HepG2 (cell line): ENCODE results near the gene CTTNBP2NL. TPM values are rescaled to one million over a fixed set of nuclear protein-coding genes. Genes with fewer than 3 reads are reported as not detected.

ENCODE experiments used
- ATAC-seq: fragments of 200-7000 bp; cut with Tn5 transposase; 3 replicates; pipeline ENCODE4 v1.9.1; 2020; ENCODE audit warnings: mild to moderate bottlenecking, moderate library complexity
- BruUV-seq: library from RNA; stranded (reverse); fragments of 400-500 nt; replicated peaks from 2 replicates; lab custom pipeline; 2021; lab: Mats Ljungman, UMichigan
- CTCF ChIA-PET: fragments of 300-600 bp; formaldehyde crosslinking; extraction: SDS; loops from one replicate; lab custom pipeline; 2021; ENCODE audit warnings: low total read pairs, inconsistent platforms, low intra/inter-chr PET ratio; lab: Yijun Ruan, JAX
- POLR2A ChIA-PET: fragments of 350-600 bp; sonication (Branson Sonifier 250); formaldehyde crosslinking; loops from one replicate; lab custom pipeline; 2020; ENCODE audit warnings: antibody characterized with exemption, inconsistent platforms; lab: Yijun Ruan, JAX
- DNase-seq: peaks from one replicate; pipeline ENCODE4 v3.0.0-alpha.2; 2015; ENCODE audit warnings: low spot score
- FAIRE-seq: peaks from 3 replicates; lab custom pipeline; 2011; peaks lifted over from hg19 to GRCh38; lab: Jason Lieb, UNC
- H2AFZ ChIP-seq: one replicate; pipeline ENCODE4 v1.6.1; 2011; ENCODE audit warnings: low read length, inconsistent platforms
- H3K27ac ChIP-seq: fragments of 300-600 bp; 3 replicates; pipeline ENCODE4 v1.8.0; 2011; ENCODE audit warnings: mixed run types, mild to moderate bottlenecking, mixed read lengths, low read length, inconsistent platforms; ENCODE audit not compliant: insufficient read depth; ENCODE audit errors: extremely low read length
- H3K27me3 ChIP-seq, 2 experiments: fragments of 200-600 bp in 1 of 2; 2 replicates in 1 of 2; 3 replicates in 1 of 2; pipeline versions ENCODE4 v1.6.0 to v1.8.0; 2011; ENCODE audit warnings: low read length in 2 of 2, mild to moderate bottlenecking in 2 of 2, moderate library complexity in 2 of 2, inconsistent platforms in 1 of 2; ENCODE audit not compliant: insufficient read depth in 2 of 2, control insufficient read depth in 1 of 2
- H3K36me3 ChIP-seq, 2 experiments: fragments of 200-600 bp in 1 of 2; replicated peaks in 1 of 2; 2 replicates in 1 of 2; 3 replicates in 1 of 2; pipeline versions ENCODE4 v1.5.1 to v1.8.0; 2011; ENCODE audit warnings: low read length in 2 of 2, inconsistent platforms in 1 of 2; ENCODE audit not compliant: insufficient read depth in 2 of 2, control insufficient read depth in 1 of 2
- H3K4me1 ChIP-seq: 2 replicates; pipeline ENCODE4 v1.5.1; 2012; ENCODE audit warnings: low read length, inconsistent platforms; ENCODE audit not compliant: insufficient read depth
- H3K4me2 ChIP-seq: 2 replicates; pipeline ENCODE4 v1.6.0; 2011; ENCODE audit warnings: low read depth, low read length, inconsistent platforms
- H3K4me3 ChIP-seq, 3 experiments: fragments of 200-600 bp in 1 of 3; sonication (generic), shearing (Covaris generic) in 1 of 3; replicated peaks in 1 of 3; 2 replicates each; pipeline ENCODE4 v1.5.1; 2011 to 2016; ENCODE audit warnings: low read length in 3 of 3, inconsistent platforms in 2 of 3, low read depth in 2 of 3, mild to moderate bottlenecking in 2 of 3, control low read depth in 1 of 3, mixed read lengths in 1 of 3; ENCODE audit not compliant: insufficient read depth in 1 of 3
- H3K79me2 ChIP-seq: one replicate; pipeline ENCODE4 v1.6.1; 2011; ENCODE audit warnings: low read length, inconsistent platforms; ENCODE audit not compliant: insufficient read depth
- H3K9ac ChIP-seq: 2 replicates; pipeline ENCODE4 v1.6.0; 2011; ENCODE audit warnings: mild to moderate bottlenecking, low read depth, low read length, inconsistent platforms; ENCODE audit not compliant: insufficient read depth
- H3K9me3 ChIP-seq: 2 replicates; pipeline ENCODE4 v1.5.1; 2012; ENCODE audit warnings: mild to moderate bottlenecking, low read length
- H4K20me1 ChIP-seq: 2 replicates; pipeline ENCODE4 v1.6.0; 2011; ENCODE audit warnings: inconsistent platforms, mild to moderate bottlenecking, low read length, moderate library complexity; ENCODE audit not compliant: insufficient read depth
- CREM ChIP-seq, 2 experiments: sonication (generic) in 1 of 2; formaldehyde crosslinking in 1 of 2; IDR thresholded peaks; 2 replicates each; pipeline versions ENCODE4 v1.4.0 to v1.6.1; 2016 to 2020; ENCODE audit warnings: antibody characterized with exemption in 1 of 2, mild to moderate bottlenecking in 1 of 2, missing genetic modification reagents in 1 of 2
- EP300 ChIP-seq, 3 experiments: sonication (generic) in 1 of 3; formaldehyde crosslinking in 1 of 3; IDR thresholded peaks; 2 replicates each; pipeline versions ENCODE4 v1.5.1 to v1.6.1; 2011 to 2020; ENCODE audit warnings: low read depth in 2 of 3, low read length in 2 of 3, borderline replicate concordance in 1 of 3, improper control_type of control experiment in 1 of 3, mild to moderate bottlenecking in 1 of 3, missing genetic modification reagents in 1 of 3, moderate library complexity in 1 of 3
- FOXO1 ChIP-seq: sonication (generic); formaldehyde crosslinking; IDR thresholded peaks from 2 replicates; pipeline ENCODE4 v1.4.0; 2020; ENCODE audit warnings: missing genetic modification reagents
- HHEX ChIP-seq: IDR thresholded peaks from 2 replicates; pipeline ENCODE4 v1.6.1; 2016; ENCODE audit warnings: control low read depth
- IRF2 ChIP-seq: IDR thresholded peaks from 2 replicates; pipeline ENCODE4 v1.6.1; 2018; ENCODE audit warnings: missing genetic modification reagents, missing compliant biosample characterization
- NPAS2 ChIP-seq: sonication (generic); formaldehyde crosslinking; IDR thresholded peaks from 2 replicates; pipeline ENCODE4 v1.8.0; 2022; ENCODE audit warnings: mild to moderate bottlenecking, missing genetic modification reagents, borderline replicate concordance
- RBFOX2 ChIP-seq: fragments of 200-400 bp; formaldehyde crosslinking; IDR thresholded peaks from 2 replicates; pipeline ENCODE4 v1.6.1; 2017; ENCODE audit warnings: low read depth, mild to moderate bottlenecking, low read length
- SIX1 ChIP-seq: sonication (generic); formaldehyde crosslinking; IDR thresholded peaks from 2 replicates; pipeline ENCODE4 v1.4.0; 2020; ENCODE audit warnings: missing genetic modification reagents, borderline replicate concordance
- TOPORS ChIP-seq: sonication (generic); formaldehyde crosslinking; IDR thresholded peaks from 2 replicates; pipeline ENCODE4 v1.8.0; 2023; ENCODE audit warnings: mild to moderate bottlenecking, missing genetic modification reagents
- ZBTB42 ChIP-seq: sonication (generic); formaldehyde crosslinking; IDR thresholded peaks from 2 replicates; pipeline ENCODE4 v1.5.0; 2020; ENCODE audit warnings: mild to moderate bottlenecking, missing genetic modification reagents
- ZNF143 ChIP-seq: sonication (generic); formaldehyde crosslinking; IDR thresholded peaks from 2 replicates; pipeline ENCODE4 v1.4.0; 2020; ENCODE audit warnings: missing genetic modification reagents
- ZNF235 ChIP-seq: sonication (generic); formaldehyde crosslinking; IDR thresholded peaks from 2 replicates; pipeline ENCODE4 v1.8.1; 2023; ENCODE audit warnings: mild to moderate bottlenecking, missing genetic modification reagents, borderline replicate concordance
- ZNF317 ChIP-seq: sonication (generic); formaldehyde crosslinking; IDR thresholded peaks from 2 replicates; pipeline ENCODE4 v1.5.0; 2020; ENCODE audit warnings: mild to moderate bottlenecking, missing genetic modification reagents
- WGBS: methylation state at CpG from one replicate; pipeline ENCODE4 v1.1.6; 2017; ENCODE audit warnings: low lambda C conversion rate; 5-methylcytosine and 5-hydroxymethylcytosine counted together
- in situ Hi-C: cut with HindIII; loops from 2 replicates; pipeline ENCODE4 v1.10.0; 2017; ENCODE audit warnings: low pct_unique_long_range_greater_than_20kb; ENCODE audit not compliant: extremely low pct_ligation_motif_present
- intact Hi-C: fragments of 100-400 bp; cut with micrococcal nuclease; formaldehyde crosslinking; loops from one replicate; pipeline ENCODE4 v1.10.0; 2022; ENCODE audit not compliant: unreplicated experiment
- polyA plus RNA-seq, 8 experiments: library from polyadenylated mRNA; depleted of rRNA in 3 of 8; stranded (reverse) in 7 of 8; unstranded in 1 of 8; fragments of >200 nt; fragmentation: Illumina TruSeq in 4 of 8; extraction: Trizol in 4 of 8; gene quantifications; 2 replicates each; pipeline versions ENCODE4 v1.2.1 to v1.2.3, GENCODE V29; 2011 to 2016; ENCODE audit warnings: low read depth in 4 of 8, missing spikeins in 1 of 8, mixed read lengths in 1 of 8; ENCODE audit not compliant: insufficient read depth in 1 of 8
- total RNA-seq, 5 experiments: library from RNA; depleted of rRNA; stranded (reverse); fragments of >200 nt; fragmentation: Illumina TruSeq; extraction: Trizol; gene quantifications; 2 replicates each; pipeline ENCODE4 v1.2.3, GENCODE V29; 2016; ENCODE audit warnings: low read depth in 1 of 5
- TF ChIP-seq, protein P1 (sequence below): sonication (generic); formaldehyde crosslinking; IDR thresholded peaks from 2 replicates; pipeline ENCODE4 v1.4.0; 2020; ENCODE audit warnings: mild to moderate bottlenecking, low read depth, missing genetic modification reagents
- TF ChIP-seq, protein P2 (sequence below): sonication (generic); formaldehyde crosslinking; IDR thresholded peaks from 2 replicates; pipeline ENCODE4 v1.8.0; 2022; ENCODE audit warnings: mild to moderate bottlenecking, missing genetic modification reagents, borderline replicate concordance
- TF ChIP-seq, protein P3 (sequence below): IDR thresholded peaks from 2 replicates; pipeline ENCODE4 v1.6.1; 2012; ENCODE audit warnings: low read depth, low read length, improper control_type of control experiment
- TF ChIP-seq, protein P4 (sequence below): sonication (generic); formaldehyde crosslinking; IDR thresholded peaks from 2 replicates; pipeline ENCODE4 v1.4.0; 2020; ENCODE audit warnings: missing genetic modification reagents, borderline replicate concordance

The CTTNBP2NL gene
- total and polyA plus RNA-seq, 2 of the 13 experiments (the other 11 are each of a cell fraction or from before 2014, with no cell fraction given) = 2.1 to 4.1 TPM

DNA sequence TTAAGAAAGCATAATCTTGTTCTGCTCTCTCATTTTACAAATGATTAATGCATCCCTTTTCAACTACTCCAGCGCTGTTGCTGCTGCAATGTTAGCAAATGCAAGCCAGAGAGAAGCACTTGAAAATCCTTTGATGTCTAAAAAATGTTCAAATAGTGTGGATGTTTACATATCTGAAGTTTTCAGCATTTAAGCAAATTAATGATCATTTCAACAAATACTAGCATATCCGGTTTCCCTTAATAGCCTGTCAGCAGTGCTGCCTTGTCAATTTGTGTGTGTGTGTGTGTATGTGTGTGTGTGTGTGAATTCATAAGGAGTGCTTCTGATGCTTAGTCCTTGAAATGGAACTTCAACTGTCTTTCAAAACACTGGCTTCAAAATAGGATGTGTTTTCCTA, 64.6 kb downstream of the CTTNBP2NL start:
- no TSS peak for BruUV-seq
- H3K79me2 ChIP-seq = no peaks in the 10 kb centered on the region
- intact Hi-C loops (no loop called here), in situ Hi-C loops (loop anchor here (5.0 kb wide), 1 partner anchor 63 kb away; the partner anchor contains the start of gene CTTNBP2NL)
- H3K27me3 ChIP-seq = no peaks in the 10 kb centered on the region; a peak in 1 of 5 replicates
- no peak; the same call in 2 of the 3 replicates for ATAC-seq
- FAIRE-seq = no peak
- peak; percentile 48 for DNase-seq
- no peak overlapping the region for H2AFZ ChIP-seq
- H3K27ac ChIP-seq = no peak overlapping the region
- no peaks in the 10 kb centered on the region for H4K20me1 ChIP-seq
- H3K9me3 ChIP-seq = no peaks in the 10 kb centered on the region
- CTCF ChIA-PET = no interaction called here
- H3K36me3 ChIP-seq = peaks cover 9 to 19% of the 10 kb centered on the region in 2 experiments; a peak in 3 of 5 replicates
- no peak overlapping the region for H3K4me3 ChIP-seq
- peaks cover 34% of the 10 kb centered on the region for H3K4me1 ChIP-seq
- 35% methylated on average over 2 of the region's 2 CpGs for WGBS
- no peak overlapping the region for H3K9ac ChIP-seq
- POLR2A ChIA-PET = no interaction called here
- no peak overlapping the region for H3K4me2 ChIP-seq
- TF ChIP-seq IRF2 (CRISPR knock-in tag) = no peak
- no peak for TF ChIP-seq ZNF143
- TF ChIP-seq, protein P1, sequence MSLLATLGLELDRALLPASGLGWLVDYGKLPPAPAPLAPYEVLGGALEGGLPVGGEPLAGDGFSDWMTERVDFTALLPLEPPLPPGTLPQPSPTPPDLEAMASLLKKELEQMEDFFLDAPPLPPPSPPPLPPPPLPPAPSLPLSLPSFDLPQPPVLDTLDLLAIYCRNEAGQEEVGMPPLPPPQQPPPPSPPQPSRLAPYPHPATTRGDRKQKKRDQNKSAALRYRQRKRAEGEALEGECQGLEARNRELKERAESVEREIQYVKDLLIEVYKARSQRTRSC (CRISPR knock-in tag) = no peak
- TF ChIP-seq, protein P2, sequence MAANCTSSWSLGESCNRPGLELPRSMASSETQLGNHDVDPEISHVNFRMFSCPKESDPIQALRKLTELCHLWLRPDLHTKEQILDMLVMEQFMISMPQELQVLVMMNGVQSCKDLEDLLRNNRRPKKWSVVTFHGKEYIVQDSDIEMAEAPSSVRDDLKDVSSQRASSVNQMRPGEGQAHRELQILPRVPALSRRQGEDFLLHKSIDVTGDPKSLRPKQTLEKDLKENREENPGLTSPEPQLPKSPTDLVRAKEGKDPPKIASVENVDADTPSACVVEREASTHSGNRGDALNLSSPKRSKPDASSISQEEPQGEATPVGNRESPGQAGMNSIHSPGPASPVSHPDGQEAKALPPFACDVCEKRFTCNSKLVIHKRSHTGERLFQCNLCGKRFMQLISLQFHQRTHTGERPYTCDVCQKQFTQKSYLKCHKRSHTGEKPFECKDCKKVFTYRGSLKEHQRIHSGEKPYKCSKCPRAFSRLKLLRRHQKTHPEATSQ (CRISPR knock-in tag) = no peak
- no peak for TF ChIP-seq RBFOX2
- no peak for TF ChIP-seq ZNF235 (CRISPR knock-in tag)
- TF ChIP-seq, protein P3, sequence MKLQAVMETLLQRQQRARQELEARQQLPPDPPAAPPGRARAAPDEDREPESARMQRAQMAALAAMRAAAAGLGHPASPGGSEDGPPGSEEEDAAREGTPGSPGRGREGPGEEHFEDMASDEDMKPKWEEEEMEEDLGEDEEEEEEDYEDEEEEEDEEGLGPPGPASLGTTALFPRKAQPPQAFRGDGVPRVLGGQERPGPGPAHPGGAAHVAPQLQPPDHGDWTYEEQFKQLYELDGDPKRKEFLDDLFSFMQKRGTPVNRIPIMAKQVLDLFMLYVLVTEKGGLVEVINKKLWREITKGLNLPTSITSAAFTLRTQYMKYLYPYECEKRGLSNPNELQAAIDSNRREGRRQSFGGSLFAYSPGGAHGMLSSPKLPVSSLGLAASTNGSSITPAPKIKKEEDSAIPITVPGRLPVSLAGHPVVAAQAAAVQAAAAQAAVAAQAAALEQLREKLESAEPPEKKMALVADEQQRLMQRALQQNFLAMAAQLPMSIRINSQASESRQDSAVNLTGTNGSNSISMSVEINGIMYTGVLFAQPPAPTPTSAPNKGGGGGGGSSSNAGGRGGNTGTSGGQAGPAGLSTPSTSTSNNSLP = 0 out of 2 replicates have a peak, but pooled peaks have one; percentile 14
- TF ChIP-seq TOPORS = no peak
- no peak for TF ChIP-seq ZBTB42 (CRISPR knock-in tag)
- TF ChIP-seq CREM (IDR thresholded peaks at IDR 0.05) = no peak
- no peak for TF ChIP-seq CREM (CRISPR knock-in tag; IDR thresholded peaks at IDR 0.05)
- TF ChIP-seq EP300 (IDR thresholded peaks at IDR 0.05; ENCODE audit: low read depth in 2 of 2, low read length in 2 of 2) = peak in 1 of 2 experiments; percentile 5; a peak in 1 of 4 replicates
- no peak for TF ChIP-seq EP300 (CRISPR knock-in tag; IDR thresholded peaks at IDR 0.05; ENCODE audit: borderline replicate concordance)
- peak; percentile 49; the same call in 1 of the 2 replicates for TF ChIP-seq SIX1 (CRISPR knock-in tag)
- TF ChIP-seq ZNF317 (CRISPR knock-in tag) = no peak
- TF ChIP-seq HHEX (CRISPR knock-in tag) = peak; percentile 59
- TF ChIP-seq, protein P4, sequence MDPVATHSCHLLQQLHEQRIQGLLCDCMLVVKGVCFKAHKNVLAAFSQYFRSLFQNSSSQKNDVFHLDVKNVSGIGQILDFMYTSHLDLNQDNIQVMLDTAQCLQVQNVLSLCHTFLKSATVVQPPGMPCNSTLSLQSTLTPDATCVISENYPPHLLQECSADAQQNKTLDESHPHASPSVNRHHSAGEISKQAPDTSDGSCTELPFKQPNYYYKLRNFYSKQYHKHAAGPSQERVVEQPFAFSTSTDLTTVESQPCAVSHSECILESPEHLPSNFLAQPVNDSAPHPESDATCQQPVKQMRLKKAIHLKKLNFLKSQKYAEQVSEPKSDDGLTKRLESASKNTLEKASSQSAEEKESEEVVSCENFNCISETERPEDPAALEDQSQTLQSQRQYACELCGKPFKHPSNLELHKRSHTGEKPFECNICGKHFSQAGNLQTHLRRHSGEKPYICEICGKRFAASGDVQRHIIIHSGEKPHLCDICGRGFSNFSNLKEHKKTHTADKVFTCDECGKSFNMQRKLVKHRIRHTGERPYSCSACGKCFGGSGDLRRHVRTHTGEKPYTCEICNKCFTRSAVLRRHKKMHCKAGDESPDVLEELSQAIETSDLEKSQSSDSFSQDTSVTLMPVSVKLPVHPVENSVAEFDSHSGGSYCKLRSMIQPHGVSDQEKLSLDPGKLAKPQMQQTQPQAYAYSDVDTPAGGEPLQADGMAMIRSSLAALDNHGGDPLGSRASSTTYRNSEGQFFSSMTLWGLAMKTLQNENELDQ (CRISPR knock-in tag) = no peak
- TF ChIP-seq NPAS2 (CRISPR knock-in tag) = no peak
- TF ChIP-seq FOXO1 (CRISPR knock-in tag) = no peak
